Activated T-cell treated with anti-CD3 and anti-CD28 coated beads for 24 hours (primary cell): ENCODE data around the gene HTD2.

Experiments
- DNase-seq: peaks from one replicate; pipeline ENCODE4 v3.0.0-alpha.2; 2020; ENCODE audit warnings: low read depth

Gene HTD2

DNA sequence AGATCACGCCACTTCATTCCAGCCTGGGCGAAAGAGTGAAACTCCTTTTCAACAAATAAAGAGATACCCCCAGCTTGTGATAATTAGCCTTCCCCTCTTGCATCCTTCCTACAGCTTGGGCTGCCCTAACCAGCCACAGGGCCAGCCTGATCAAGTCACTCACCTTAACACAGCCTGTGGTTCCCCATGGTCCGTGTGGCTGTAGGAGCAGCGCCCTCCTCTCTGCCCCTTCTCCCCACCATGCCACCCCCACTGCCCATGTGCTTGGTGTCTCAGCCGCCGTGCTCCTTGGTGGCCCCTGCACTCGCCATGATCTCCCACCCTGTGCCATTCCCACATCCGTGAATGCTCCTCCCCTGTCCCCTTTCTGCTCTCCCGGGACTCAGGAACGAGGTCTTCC is 13.5 kb upstream of the HTD2 start:
- DNase-seq = no peak

DNA sequence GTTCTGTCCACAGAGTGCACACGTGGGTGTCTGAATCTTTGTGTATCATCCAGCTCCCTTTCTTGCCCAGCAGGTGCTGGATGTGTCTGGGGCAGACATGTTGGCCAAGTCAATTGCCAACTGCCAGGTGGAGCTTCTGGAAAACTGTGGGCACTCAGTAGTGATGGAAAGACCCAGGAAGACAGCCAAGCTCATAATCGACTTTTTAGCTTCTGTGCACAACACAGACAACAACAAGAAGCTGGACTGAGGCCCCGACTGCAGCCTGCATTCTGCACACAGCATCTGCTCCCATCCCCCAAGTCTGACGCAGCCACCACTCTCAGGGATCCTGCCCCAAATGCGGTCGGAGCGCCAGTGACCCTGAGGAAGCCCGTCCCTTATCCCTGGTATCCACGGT is 12.8 kb upstream of the HTD2 start:
- DNase-seq = no peak

DNA sequence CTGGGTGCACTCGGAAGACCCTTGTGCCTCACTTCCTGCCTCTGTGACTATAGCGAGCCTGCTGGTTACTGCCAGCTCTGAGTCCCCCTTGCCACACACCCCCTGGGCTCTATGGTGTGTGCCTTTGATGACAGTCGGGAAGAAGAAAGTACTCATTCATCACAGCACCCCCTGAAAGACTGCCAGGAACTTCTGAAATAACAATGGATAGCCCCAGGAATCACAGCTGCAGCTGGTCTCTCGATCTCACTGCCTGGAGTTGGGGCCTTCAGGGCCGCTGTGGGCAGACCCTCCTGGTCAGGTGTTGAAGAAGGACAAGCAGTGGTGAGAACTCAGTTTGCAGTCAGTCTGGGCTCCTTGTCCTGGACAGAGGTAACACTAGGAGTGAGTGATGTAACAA is 10.1 kb upstream of the HTD2 start:
- DNase-seq = no peak

DNA sequence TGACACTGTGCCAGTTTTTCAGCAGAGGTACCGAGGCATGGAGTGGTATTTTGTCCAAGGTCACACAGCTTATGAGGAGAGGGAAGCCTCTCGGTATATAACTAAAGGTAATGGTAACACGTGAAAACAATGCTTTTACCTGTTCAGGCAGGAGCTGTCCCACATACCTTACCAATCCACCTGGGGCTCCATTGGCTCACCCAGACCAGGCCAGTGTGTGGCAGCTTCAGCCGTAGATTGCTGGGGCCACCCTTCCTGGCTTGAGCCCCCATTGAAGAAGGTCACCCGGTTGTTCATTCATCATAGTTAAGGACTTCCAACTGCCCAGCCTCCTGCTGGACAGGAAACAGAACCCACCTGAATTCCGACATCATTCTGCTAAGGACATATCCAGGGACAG is 9.5 kb upstream of the HTD2 start:
- no peak for DNase-seq

DNA sequence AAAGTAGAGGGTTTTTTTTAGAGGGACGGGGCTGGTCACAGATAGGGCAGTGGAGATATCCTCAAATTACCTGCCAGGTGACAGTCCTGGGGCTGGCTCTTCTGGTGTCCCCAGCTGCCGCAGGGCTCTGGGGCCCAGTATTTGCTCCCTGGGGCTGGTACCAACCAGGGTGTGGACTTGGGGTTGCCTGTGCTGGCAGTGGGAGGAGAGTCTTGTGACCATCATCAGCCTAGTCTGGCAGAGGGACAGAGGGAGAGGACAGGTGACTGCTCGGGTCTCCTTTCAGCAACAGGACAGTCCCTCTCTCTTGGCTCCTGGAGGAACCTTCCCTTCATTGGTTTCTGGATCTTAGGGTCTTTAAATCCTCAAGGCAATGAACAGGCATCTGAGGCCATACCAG is 8.1 kb upstream of the HTD2 start:
- no peak for DNase-seq

DNA sequence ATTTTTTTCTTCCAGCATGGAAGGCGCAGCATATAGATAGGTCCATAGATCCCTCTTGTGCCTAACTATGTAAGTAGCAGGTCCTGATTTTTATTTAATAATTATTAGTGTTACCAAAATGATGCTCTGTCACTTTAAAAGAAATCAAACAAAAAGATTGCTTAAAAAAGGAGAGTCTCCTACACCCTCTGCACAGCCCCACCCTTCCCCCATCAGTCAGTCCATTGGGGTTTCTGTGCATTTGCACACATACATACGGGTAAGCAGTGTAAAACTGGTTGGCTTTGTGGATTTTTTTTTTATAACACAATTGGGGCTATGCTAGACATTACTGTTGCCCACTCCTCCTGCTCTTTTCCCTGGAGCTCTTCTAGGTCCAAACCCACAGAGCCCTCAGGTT is 7.2 kb upstream of the HTD2 start:
- no peak for DNase-seq

DNA sequence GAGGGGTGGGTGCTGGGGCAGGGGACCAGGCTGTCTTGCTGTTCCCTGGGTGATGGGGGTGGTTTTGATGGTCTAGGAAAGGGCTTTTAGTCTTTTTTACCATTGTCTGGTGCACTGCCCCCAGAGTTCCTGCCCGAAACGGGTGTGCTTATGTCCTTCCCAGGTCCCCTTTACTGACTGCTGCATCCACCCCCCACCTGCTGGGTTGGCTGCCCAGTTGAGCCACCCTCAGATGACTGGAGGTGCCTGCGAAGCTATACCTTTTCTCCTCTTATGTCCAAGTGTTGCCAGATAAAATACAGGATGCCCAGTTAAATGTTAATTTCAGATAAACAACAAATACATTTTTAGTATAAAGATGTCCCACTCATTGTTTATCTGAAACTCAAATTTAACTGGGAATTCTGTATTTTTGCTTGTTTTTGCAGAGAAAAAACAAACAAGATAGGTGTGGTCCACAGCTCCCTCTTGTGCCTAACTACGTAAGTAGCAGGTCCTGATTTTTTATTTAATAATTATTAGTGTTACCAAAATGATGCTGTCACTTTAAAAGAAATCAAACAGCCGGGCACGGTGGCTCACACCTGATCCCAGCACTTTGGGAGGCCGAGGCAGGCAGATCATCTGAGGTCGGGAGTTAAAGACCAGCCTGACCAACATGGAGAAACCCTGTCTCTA is 6.3 kb upstream of the HTD2 start:
- no peak for DNase-seq

DNA sequence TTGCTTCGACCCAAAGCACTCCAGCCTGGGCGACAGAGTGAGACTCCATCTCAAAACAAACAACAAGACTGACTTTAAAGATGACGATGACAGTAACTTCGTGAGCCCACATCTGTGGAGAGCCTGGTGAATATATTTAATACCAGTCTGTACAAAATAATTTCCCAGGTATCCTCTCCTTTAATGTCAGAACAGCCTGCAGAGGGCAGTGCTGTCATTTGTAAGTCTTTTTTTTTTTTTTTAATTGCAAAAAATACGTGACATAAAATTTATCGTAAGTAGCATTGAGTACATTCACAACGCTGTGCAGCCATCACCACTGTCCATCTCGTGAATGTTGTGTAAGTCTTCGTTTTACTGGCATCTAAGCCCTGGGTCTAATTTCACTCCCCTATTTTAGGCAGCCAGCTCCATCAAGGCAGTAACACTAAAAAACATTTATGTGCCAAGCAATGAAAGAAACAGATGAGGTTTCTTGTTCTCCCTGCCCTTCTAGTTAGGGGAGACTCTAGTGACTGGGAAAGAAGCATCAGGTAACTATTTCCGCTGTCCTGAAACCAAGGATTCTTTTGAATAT is 1.4 kb downstream of the HTD2 start:
- no peak for DNase-seq

DNA sequence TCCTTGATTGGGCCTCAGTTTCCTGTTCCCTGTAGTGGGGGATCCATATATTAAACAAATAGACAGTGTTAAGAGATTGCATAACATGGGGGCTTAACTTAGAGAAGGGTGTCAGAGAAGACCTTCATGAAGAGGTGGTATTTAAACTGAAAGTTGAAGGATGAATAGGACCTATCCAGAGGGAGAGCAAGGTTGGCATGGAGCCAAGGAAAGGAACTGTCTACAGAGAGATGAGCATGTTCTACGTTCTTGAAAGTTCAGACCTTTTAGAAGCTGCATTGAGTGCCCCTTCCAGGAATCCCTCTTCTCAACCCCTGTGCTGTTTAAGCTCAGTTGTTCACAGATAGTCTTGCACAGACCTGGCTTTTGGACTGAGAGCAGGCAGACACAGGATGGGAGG is 2.4 kb downstream of the HTD2 start:
- DNase-seq = no peak

DNA sequence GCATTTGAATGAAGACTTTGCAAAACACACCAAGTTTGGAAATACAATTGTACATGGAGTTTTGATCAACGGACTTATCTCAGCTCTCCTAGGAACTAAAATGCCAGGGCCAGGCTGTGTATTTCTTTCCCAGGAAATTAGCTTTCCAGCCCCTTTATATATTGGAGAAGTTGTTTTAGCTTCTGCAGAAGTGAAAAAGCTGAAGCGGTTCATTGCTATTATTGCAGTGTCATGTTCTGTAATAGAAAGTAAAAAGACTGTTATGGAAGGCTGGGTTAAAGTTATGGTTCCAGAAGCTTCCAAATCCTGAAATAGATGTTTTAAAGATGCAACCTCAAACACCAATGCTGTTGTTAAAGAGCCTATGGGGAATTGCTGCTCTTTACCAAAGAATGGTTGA is 11.5 kb downstream of the HTD2 start:
- no peak for DNase-seq

DNA sequence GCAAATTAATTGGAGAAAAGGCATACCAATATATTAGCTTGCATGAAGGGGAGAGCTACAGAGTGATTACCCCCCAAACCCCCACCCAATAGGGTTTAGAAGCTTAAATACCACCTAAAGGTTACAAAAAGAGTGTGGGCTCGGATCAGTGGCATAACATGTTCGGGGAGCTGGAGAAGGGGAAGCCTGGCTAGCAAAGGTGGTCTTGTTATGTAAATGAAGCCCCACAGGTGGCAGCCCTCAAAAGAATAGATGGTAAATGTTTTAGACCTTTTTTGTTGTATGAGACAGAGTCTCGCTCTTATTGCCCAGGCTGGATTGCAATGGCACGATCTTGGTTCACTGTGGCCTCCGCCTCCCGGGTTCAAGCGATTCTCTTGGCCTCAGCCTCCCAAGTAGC is 15.5 kb downstream of the HTD2 start:
- DNase-seq = no peak

DNA sequence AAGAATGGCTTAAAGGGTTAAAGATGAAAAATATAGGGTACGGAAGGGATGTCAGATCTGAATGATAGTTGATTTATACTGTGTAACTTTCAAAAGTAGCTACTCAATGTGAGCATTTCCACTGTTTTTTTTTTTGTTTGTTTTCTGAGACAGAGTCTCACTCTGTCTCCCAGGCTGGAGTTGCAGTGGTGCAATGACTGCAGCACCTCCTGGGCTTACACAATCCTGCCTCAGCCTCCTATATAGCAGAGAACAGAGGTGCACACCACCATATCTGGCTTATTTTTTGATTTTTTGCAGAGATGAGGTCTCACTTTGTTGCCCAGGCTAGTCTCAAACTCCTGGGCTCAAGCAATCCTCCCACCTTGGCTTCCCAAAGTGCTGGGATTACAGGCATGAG is 16.5 kb downstream of the HTD2 start:
- no peak for DNase-seq

DNA sequence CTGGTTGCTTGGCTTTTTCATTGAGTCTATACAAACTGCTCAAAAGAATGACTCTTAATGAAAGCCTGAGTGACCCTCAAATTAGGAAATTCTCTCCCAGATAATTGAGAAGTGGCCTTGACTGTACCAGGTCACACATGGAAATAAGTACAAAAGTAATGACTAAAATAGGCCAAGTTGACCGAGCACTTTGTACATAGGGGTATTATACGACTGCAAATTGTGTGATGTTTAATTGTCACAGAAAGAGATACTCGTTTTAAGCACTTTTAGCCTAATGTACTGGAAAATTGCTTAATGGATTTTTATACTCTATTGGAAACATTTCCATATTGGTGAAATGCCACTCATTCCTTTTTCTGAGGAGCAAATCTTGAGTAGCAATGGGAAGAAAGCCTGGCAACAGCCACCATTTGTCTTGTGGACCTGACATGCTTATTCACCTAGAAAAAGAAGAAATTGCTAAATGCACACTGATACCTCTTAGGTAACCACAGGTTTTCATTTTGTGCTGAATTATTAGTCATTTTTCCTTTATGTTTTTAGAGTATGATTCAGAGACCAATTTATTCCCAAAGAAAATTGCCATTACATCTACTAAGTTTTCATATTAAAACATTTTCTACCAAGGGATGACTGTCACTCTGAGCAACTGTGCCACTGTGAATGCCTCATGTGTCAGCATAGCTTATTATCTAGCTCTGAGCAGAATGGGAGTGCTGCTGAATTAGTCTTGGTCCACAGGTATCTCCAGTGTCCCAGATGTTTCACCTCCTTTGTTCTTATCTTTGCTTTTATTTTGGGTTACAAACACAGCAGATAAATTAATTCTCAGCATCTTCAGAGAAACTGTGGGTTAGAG is 17.4 kb downstream of the HTD2 start:
- DNase-seq = no peak

DNA sequence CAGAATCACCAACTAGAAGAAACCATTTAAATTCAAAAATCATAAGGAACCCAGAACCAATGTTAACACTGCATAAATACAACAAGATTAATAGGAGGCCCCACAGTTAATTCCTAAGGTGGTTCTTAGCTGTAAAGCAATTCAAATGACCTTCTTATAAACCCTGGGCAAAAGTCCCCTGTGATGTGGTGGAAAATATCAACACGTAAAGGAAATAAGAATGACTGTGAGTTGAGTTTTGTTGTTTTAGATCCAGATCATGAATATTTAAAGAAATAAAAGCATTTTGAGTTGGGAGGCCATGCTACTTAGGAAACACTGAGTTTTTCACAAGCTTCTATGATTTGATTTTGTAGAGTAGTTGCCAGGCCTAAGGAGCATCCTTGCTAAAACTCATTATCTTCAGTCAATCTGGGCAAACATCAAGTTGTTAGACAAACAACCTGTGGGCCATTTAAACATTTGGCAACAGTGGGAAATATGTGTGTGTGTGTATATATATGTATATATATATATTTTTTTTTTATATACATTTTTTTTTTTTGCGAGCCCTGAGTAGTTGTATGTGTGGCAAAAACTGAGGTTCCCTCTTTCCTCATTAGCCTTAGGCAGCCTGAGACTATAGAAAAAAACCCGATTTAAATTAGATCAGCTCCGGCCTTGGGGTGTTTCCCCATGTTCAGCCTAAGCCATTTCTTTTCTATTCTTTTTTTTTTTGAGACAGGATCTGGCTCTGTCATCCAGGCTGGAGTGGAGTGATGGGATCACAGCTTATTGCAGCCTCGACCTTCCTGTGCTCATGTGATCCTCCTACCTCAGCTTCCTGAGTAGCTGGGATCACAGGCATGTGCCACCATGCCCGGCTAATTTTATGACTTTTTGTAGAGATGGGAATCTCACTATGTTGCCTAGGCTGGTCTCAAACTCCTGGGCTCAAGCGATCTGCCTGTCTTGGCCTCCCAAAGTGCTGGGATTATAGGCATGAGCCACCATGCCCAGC is 18.4 kb downstream of the HTD2 start:
- no peak for DNase-seq

DNA sequence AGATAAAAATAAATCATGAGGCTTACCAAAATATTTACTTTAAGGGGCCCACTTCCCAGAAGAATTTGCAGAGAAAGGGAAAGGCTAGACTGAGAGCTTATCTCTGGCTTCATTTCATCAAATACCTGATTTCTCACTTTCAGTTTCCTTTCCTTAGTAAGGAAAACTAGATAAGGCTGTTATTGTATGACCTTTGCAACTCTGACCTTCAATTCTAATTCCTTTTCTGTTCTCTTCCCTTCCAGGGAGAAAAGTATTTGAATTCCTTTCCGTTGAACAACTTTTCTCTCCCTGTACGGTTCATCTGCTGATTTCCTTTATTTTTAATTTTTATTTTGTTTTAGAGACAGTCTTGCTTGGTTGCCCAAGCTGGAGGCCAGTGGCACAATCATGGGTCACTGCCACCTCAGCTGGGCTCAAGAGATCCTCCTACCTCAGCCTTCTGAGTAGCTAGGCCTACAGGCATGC is 19.2 kb downstream of the HTD2 start:
- DNase-seq = no peak

DNA sequence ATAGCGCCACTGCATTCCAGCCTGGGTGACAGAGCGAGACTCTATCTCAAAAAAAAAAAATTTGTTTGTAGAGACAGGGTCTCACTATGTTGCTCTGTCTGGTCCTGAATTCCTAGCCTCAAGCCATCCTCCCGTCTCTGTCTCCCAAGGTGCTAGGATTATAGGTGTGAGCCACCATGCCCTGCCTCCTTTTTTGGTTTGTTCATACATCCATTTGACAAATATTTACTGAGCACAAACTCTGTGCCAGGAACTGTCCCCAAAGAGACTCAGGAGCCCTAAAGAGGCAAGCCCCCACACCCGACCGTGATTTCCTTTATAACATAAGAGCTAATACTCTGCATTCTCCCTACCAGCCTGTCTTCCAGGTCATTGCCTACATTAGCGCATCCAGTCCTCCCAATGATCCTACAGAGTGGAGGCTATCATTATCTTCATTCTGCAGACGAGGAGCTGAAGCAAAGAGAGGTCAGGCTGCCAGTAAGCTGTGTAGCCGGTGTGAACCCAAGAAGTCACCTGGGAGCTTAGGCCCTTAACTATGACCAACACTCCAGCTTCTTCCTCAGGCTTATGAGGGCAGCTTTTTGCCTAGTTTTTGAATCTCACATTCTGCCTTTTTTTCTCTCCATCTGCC is 20.1 kb downstream of the HTD2 start:
- no peak for DNase-seq

DNA sequence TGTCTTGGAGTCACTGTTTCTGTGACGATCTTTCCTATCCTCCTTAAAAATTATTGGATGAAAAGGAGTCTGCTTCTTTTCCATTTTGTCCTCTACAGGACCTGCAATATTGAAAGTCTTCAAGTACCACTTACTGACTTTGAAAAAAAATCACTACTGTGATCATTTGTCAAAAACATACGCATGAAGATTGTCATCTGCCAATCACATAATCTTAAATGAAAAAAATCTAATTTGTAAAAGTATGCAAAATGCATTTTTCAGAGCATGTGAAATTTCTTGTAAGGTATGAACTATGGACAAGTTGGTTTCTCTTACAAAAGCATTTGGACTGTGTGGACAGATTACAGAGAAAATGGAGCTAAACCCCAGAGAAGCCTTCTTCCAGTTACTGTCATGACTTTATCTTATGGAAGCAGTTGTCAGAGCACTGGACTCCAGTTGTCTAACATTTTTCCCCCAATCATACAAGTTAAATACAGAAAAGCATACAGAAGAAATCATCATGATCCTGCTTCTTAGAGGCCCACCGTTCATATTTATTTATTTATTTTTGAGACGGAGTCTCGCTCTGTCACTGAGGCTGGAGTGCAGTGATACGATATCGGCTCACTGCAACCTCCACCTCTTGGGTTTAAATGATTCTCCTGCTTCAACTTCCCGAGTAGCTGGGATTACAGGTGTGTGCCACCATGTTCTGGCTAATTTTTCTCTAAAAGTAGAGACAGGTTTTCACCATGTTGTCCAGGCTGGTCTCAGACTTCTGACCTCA is 23.0 kb downstream of the HTD2 start:
- no peak for DNase-seq

DNA sequence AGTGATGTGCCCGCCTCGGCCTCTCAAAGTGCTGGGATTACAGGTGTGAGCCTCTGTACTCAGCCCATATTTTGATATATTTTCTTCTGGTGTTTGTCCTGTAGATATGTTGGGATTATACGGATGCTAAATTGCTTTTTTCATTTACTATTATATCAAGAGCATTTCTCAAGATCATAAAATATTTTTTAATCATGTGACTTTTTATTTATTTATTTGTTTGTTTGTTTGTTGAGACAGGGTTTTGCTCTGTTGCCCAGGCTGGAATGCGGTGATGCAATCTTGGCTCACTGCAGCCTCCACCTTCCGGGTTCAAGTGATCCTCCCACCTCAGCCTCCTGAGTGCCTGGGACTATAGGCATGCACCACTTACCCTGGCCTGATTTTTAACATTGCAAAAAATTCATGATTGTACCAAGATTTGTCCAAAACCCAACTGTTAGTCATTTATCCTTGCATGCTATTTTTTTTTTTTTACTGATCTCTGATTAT is 23.6 kb downstream of the HTD2 start:
- no peak for DNase-seq

DNA sequence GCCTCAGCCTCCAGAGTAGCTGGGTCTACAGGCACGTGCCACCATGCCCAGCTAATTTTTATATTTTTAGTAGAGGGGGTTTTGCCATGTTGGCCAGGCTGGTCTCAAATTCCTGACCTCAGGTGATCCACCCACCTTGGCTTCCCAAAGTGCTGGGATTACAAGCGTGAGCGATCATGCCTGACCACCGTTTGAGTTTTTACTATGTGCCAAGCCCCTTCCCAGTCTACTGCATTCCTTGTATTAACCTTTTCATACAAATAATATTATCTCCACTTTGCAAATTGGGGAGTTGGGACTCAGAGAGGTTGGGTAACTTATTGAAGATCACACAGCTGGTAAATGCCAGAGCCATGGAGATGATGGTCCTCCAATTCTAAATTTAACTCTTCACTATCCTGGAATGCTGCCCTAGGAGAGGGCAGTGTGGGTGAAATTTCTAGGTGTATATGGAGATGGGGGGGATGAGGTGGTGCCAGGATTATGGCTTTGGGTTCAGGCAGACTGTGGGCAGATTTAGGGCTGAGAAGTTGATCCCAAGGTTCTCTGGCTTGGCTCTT is 25.4 kb downstream of the HTD2 start:
- DNase-seq = no peak

DNA sequence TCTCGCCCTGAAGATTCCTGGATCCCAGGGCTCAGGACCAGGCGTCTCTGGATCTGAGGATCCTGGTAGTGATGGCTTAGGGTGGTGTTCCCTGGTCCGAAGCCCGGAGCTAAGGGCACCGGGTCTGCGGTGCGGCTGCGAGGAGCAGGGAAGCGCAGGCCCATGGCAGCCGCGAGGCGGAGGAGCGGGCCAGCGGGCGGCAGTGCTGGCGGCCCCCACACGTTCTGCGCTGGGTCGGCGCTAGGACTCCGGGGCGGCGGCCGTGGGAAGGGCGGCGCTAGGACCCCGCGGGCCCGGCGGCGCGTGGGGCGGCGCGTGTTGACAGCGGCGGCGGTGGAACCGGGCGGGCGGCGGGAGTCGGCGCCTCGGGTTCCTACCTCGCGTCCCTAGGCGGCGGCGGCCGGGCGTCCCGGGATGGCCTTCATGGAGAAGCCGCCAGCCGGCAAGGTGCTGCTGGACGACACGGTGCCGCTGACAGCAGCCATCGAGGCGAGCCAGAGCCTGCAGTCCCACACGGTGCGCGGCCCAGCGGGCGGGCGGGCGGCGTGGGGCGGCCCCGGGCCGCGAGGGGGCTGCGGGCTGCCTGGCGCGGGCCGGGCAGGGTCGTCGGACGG is 26.4 kb downstream of the HTD2 start, which contains the start of gene PXK:
Gene PXK, plus strand, starts transcription at position 318 of the 614 bp plus-strand sequence. Its CDS starts 97 bp downstream, at position 415.
- DNase-seq = peak; percentile 72
